ENCODE data around the gene DDX52. TPM values are rescaled to one million over a fixed set of nuclear protein-coding genes. Genes with fewer than 3 reads are reported as not detected.
A peak's percentile ranks its signal among the peaks of the same experiment; 100 is the strongest.
"Not testable (repeated sequence)": the region's sequence is repeated elsewhere in the genome, so short reads cannot be mapped to it uniquely, and the experiment has no call there.

The DDX52 gene
- total RNA-seq, 1 donor, result 30.0 TPM

DNA sequence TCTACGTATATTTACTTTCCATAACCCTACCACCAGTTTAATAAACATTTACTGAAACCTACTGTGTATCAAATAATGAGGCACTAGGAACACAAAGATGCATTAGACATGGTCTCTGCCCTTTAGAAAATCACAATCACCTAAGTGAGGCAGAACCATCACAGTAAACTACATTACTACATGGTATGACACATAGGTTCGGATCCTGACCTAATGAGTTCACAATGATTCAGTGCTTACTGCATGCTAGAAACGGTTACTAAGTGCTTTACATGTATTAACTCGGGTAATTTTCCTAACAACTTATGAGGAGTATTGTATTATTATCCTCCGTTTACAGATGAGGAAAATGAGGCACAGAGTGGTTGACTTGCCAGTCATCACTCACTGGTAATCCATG lies 28.9 kb downstream of the DDX52 start:
- Histone ChIP-seq H3K4me1 (ENCODE audit: insufficient read depth, low read length) (peaks cover 7% of the 10 kb centered on the region), H3K4me3 (ENCODE audit: low read length) (no peak overlapping the region), H3K9me3 (ENCODE audit: low read depth, low read length) (no peaks in the 10 kb centered on the region), H3K27me3 (ENCODE audit: insufficient read depth, low read length) (no peaks in the 10 kb centered on the region)

DNA sequence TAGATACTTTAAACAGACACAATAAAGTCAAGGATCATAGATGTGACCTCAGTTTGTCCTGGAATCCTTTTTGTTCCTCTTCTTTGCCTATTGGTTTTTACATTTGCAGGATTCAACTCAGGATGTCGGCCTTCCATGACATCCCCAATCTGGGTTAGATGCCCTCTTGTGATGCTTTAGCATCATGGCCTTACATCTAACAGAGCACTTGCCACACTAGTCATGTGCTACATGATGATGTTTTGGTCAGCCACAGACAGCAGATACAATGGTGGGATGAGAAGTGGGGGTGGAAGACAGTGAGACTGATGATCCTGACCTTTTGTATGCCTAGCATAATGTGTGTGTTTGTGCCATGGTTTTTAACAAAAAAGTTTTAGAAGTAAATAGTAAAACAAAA lies 32.3 kb downstream of the DDX52 start:
- no peak overlapping the region for H3K4me3 ChIP-seq (ENCODE audit: low read length)
- peaks cover 26% of the 10 kb centered on the region for H3K4me1 ChIP-seq (ENCODE audit: insufficient read depth, low read length)
- no peaks in the 10 kb centered on the region for H3K9me3 ChIP-seq (ENCODE audit: low read depth, low read length)
- H3K27me3 ChIP-seq (ENCODE audit: insufficient read depth, low read length), result no peaks in the 10 kb centered on the region

DNA sequence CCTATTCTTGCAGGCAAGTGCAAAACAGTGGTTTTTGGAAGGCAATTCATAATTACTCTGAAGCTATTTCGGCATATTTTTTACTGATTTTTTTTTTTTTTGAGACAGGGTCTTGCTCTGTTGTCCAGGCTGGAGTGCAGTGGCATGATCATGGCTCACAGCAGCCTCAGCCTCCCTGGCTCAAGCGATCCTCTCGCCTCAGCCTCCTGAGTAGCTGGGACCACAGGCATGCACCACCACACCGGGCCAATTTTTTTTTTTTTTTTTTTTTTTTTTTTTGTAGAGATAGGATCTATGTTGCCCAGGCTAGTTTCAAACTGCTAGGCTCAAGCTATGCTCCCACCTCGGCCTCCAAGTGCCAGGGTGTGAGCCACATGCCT lies 33.2 kb downstream of the DDX52 start:
- not testable (repeated sequence) for H3K9me3 ChIP-seq (ENCODE audit: low read depth, low read length); H3K27me3 ChIP-seq (ENCODE audit: insufficient read depth, low read length)
- Histone ChIP-seq H3K4me3 (ENCODE audit: low read length) (peak overlapping the region; percentile 91), H3K4me1 (ENCODE audit: insufficient read depth, low read length) (peaks cover 32% of the 10 kb centered on the region)

DNA sequence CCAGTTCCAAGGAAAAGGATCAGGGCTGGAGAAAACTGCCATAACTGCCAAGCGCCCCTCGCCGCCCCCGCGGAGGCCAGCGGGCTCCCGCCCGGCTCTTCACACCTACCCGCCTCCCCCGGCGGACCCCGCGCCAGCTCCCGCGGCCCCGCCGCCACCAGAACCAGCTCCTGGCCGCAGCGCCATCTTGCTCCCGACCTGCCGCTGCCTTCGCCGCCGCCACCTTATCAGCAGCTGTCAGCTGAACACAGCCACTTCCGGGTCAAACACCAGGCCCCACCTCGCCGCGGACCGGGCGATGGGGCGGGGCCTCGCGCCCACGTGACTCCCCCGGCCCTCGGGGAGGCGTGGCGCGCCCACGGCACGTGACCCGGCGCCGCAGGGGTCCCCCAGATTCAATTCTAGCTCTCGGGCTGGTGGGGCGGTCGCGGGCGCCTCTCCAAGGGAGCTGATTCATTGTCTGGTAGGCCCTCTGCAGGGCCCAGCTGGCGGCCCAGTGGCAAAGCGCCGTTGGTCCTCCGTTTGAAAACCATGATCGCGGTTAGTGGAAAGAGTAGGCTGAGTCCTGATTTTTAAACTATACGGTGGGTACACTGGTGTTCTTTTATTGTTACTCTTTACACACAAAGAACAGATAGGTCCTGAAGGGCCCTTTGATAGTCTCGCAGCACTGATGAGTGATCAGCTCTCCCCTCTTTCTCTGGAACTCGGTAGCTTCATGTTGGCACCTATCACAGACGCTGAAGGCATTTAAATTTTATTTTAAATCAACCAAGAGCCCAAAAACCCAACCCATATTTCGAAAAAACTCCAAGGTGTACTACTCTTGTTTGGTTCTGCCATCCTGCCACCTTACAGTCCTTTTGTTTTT lies 33.8 kb downstream of the DDX52 start, which contains the start of gene SYNRG:
SYNRG (minus strand) TSS at position 249 of the 871 bp plus-strand sequence; CDS start at position 186, 63 bp downstream.
- H3K4me1 ChIP-seq (ENCODE audit: insufficient read depth, low read length), result peaks cover 36% of the 10 kb centered on the region
- no peaks in the 10 kb centered on the region for H3K27me3 ChIP-seq (ENCODE audit: insufficient read depth, low read length)

DNA sequence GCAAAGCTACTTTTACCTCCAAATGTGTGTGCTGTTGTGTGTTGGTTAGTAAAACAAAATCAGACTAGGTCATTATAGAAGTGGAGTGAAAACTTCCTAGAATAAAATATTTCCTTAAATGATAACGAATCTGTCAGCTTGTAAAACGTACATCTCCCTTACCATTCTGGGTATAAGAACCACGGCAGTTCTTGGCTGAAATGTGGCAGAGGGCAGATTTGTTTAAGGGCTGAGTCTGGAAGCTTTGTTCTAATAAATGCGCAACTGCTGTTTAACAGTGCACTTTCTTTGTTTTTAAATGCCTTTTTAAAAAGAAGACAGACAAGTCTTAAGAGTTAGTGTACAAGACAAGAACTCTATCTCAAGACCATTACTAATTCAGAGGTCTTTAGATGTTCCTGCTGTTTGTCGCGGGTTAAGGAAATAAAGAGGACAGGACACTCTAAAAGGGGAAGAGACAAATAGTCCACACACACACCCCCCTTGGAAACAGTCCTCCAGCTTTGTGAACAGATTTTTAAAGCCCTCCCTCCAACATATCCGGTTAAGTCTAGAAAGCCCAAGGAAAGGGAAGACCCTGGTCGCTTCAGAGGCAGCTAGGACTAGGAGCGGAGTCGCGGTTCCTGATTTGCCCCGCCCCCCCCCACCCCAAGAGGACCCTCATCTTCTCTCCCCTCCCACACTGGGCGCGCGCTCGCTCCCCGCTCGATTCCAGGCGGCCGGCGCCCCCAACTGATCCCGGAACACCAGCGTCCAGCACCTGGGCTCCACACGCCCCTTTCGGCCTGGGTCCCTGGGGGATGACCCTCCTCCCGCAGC lies 34.7 kb downstream of the DDX52 start:
- Histone ChIP-seq H3K27me3 (ENCODE audit: insufficient read depth, low read length) (no peaks in the 10 kb centered on the region), H3K9me3 (ENCODE audit: low read depth, low read length) (no peaks in the 10 kb centered on the region), H3K4me3 (ENCODE audit: low read length) (peak overlapping the region; percentile 91), H3K4me1 (ENCODE audit: insufficient read depth, low read length) (peaks cover 44% of the 10 kb centered on the region)

More for the DNA sequence above, 33.8 kb downstream of the DDX52 start, which contains the start of gene SYNRG:
- no peaks in the 10 kb centered on the region for H3K9me3 ChIP-seq (ENCODE audit: low read depth, low read length)
- H3K4me3 ChIP-seq (ENCODE audit: low read length), result peak within 1 kb of the TSS; percentile 91

DNA sequence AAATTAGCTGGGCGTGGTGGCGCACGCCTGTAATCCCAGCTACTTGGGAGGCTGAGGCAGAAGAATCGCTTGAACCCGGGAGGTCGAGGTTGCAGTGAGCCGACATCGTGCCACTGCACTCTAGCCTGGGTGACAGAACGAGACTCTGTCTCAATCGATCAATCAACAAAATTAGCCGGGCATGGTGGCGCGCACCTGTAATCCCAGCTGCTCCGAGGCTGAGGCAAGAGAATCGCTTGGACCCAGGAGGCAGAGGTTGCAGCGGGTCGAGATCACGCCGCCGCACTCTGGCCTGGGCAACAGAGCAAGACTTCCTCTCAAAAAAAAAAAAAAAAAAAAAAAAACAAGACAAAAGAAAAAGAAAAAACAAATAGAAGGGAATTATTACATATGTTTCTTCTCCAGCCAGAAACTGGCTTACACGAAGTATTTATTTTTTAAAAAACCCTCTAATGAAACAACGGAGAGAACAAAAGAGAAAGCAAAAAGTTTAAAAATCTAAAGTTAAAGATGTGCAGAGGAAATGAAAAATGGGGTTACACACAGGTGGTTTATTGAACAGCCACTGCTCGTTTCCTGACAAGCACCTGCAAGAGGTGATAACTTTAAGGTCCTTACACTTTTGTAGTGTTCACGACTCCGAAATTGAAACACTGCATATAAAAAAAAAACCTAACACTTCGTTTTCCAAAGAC lies 35.5 kb downstream of the DDX52 start:
- Histone ChIP-seq H3K9me3 (ENCODE audit: low read depth, low read length) (no peaks in the 10 kb centered on the region), H3K4me1 (ENCODE audit: insufficient read depth, low read length) (peaks cover 51% of the 10 kb centered on the region), H3K4me3 (ENCODE audit: low read length) (peak overlapping the region; percentile 91), H3K27me3 (ENCODE audit: insufficient read depth, low read length) (no peaks in the 10 kb centered on the region)

DNA sequence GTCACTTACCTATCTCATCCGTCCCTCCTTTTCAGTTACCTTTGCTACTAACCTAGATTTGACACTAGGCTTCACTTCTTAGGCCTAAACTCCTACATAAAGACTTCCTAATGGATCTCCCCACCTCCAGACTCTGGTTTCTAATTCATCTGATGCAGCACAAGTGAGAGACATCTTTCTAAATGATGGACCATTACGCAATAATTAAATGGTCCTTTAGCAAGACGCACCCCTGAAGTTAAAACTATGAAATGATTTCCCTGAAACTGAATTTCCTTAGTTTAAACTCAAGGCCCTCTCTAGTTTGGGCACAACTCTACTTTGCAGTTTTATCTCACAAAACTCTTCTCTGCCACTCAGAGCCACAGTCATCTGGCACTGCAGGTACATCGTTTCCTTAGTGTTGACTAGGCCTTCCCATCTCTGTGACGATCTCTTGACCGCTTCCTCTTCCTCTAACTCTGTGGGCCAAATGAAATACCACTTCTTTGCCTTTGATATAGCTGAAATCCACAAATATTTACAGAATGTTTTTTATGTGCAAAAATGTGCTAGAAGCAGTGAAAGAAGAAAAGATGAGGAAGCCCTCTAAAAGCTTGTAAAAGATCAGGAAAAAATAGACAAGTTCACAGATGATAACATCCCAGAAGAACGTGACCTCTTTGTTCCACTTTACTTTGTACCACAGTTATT lies 37.3 kb downstream of the DDX52 start:
- H3K27me3 ChIP-seq (ENCODE audit: insufficient read depth, low read length), result no peaks in the 10 kb centered on the region
- peaks cover 53% of the 10 kb centered on the region for H3K4me1 ChIP-seq (ENCODE audit: insufficient read depth, low read length)
- peak overlapping the region; percentile 5 for H3K4me3 ChIP-seq (ENCODE audit: low read length)
- H3K9me3 ChIP-seq (ENCODE audit: low read depth, low read length), result no peaks in the 10 kb centered on the region

DNA sequence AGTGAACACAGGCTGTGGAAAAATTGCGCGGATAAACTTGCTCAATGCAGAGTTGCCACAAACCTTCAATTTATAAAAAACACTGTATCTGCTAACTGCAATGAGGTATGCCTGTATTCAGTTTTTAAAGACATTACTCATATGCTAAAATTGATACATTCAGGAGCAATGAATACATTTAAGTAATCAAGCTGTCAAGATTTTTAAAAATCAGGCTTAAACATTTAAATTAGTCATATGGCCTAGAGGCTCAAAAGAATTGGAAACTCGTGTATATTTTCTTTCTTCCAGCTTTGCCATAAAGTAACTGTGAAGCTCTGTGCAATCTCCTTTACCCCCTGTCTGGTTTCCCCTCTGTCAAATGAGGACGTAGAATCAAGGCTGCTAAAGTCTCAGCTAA lies 38.2 kb downstream of the DDX52 start:
- peaks cover 52% of the 10 kb centered on the region for H3K4me1 ChIP-seq (ENCODE audit: insufficient read depth, low read length)
- no peak overlapping the region for H3K4me3 ChIP-seq (ENCODE audit: low read length)

DNA sequence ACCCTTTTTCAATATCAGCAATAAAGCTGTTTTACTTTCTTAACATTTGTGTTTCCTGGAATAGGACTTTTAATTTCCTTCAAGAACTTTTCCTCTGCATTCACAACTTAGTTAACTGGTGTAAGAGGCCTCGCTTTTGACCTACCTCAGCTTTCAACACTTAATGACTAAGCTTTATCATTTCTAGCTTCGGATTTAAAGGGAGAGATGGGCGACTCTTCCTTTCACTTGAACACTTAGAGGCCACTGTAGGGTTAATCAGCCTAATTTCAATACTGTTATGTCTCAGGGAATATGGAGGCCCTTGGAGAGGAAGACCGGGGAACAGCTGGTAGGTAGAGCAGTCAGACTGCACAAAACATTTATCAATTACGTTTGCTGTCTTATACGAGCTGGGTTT lies 38.7 kb downstream of the DDX52 start:
- no peaks in the 10 kb centered on the region for H3K9me3 ChIP-seq (ENCODE audit: low read depth, low read length)
- H3K4me1 ChIP-seq (ENCODE audit: insufficient read depth, low read length), result peaks cover 47% of the 10 kb centered on the region
- H3K4me3 ChIP-seq (ENCODE audit: low read length), result no peak overlapping the region
- H3K27me3 ChIP-seq (ENCODE audit: insufficient read depth, low read length), result no peaks in the 10 kb centered on the region

More for the DNA sequence above, 38.2 kb downstream of the DDX52 start:
- Histone ChIP-seq H3K9me3 (ENCODE audit: low read depth, low read length) (no peaks in the 10 kb centered on the region), H3K27me3 (ENCODE audit: insufficient read depth, low read length) (no peaks in the 10 kb centered on the region)

DNA sequence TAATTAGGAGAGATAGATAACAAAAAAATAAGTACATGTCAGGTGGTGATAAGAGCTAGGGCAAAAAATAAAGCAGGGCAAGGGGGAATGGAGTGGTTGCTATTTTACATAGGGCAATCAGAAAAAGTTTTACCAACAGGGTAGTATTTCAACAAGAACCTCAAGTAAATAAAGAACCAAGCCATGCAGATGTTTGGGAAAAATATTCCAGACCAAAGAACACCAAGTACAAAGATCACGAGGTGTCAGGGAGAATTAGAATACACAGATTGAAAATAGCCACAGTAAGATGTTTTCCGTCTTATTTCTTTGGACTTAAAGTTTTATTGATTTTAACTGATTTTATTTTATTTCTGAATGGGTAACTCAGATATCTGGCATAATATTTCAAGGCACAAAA lies 45.1 kb downstream of the DDX52 start:
- Histone ChIP-seq H3K9me3 (ENCODE audit: low read depth, low read length) (no peaks in the 10 kb centered on the region), H3K4me3 (ENCODE audit: low read length) (no peak overlapping the region), H3K4me1 (ENCODE audit: insufficient read depth, low read length) (peaks cover 6% of the 10 kb centered on the region), H3K27me3 (ENCODE audit: insufficient read depth, low read length) (no peaks in the 10 kb centered on the region)

DNA sequence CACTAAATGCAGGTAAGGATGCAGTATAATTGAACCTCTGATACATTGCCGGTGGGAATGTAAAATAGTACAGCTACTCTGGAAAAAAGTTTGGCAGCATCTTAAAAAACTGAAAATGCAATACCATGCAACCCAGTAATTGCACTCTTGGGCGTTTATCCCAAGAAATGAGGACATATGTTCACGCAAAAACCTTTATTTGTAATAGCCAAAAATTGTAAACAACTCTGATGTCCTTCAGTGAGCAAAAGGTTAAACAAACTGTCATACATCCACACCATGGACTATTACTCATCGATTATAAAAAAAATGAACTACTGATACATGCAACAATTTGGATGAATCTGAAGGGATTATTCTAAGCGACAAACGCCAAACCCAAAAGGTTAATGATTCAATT lies 51.0 kb downstream of the DDX52 start:
- no peak overlapping the region for H3K4me3 ChIP-seq (ENCODE audit: low read length)
- no peaks in the 10 kb centered on the region for H3K27me3 ChIP-seq (ENCODE audit: insufficient read depth, low read length)
- no peaks in the 10 kb centered on the region for H3K9me3 ChIP-seq (ENCODE audit: low read depth, low read length)
- H3K4me1 ChIP-seq (ENCODE audit: insufficient read depth, low read length), result peaks cover 6% of the 10 kb centered on the region

DNA sequence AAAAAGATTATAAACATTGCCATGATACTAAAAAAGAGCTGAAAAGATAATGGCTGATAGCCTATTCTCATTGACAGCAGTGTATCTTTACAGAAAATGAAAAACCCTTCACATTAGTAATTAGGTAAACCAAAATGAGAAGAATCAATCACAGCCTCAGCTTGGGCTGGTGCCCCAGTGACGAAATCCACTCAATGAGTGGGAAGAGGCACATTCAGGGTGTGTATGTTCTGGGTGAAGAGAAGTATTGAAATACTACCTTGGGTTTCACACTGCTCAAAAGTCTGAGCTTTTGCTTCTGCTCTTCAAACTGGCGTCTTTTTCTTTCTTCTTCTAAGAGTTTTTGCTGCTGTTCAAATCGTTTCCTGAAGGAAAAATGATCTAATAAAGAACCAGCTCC lies 58.2 kb downstream of the DDX52 start:
- no peaks in the 10 kb centered on the region for H3K9me3 ChIP-seq (ENCODE audit: low read depth, low read length)

DNA sequence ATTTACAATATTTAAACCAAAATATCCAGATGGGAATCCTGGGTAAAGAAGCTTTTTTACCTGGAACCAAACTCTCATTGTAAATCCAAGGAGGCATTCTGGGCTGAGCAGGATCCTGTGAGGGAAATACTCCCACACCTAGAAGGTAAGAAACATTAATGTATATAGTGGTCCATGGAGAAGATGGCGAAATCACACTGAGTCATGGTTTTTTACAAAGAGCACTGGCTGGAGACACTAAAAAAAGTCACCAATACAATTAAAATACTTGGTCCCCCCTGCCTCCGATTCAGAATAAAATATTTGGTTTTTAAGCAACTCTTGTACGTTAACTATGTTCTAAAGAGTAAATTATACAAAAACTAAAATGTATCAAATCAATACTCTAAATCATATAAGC lies 67.0 kb downstream of the DDX52 start:
- no peak overlapping the region for H3K4me3 ChIP-seq (ENCODE audit: low read length)
- H3K27me3 ChIP-seq (ENCODE audit: insufficient read depth, low read length), result no peaks in the 10 kb centered on the region
- peaks cover 7% of the 10 kb centered on the region for H3K9me3 ChIP-seq (ENCODE audit: low read depth, low read length)
- H3K4me1 ChIP-seq (ENCODE audit: insufficient read depth, low read length), result no peaks in the 10 kb centered on the region

More for the DNA sequence above, 58.2 kb downstream of the DDX52 start:
- no peak overlapping the region for H3K4me3 ChIP-seq (ENCODE audit: low read length)
- H3K27me3 ChIP-seq (ENCODE audit: insufficient read depth, low read length), result no peaks in the 10 kb centered on the region
- H3K4me1 ChIP-seq (ENCODE audit: insufficient read depth, low read length), result peaks cover 4% of the 10 kb centered on the region

DNA sequence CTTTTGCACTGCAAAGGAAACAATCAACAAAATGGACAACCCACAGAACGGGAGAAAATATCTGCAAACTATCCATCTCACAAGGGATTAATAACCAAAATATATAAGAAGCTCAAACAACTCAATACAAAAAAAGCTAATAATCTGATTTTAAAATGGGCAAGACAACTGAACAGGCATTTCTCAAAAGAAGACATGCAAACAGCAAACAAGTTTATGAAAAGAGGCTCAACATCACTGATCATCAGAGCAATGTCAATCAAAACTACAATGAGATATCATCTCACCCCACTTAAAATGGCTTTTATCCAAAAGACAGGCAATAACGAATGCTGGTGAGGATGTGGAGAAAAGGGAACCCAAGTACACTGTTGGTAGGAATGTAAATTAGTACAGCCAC lies 68.8 kb downstream of the DDX52 start:
- Histone ChIP-seq H3K4me3 (ENCODE audit: low read length) (no peak overlapping the region), H3K27me3 (ENCODE audit: insufficient read depth, low read length) (no peaks in the 10 kb centered on the region), H3K4me1 (ENCODE audit: insufficient read depth, low read length) (no peaks in the 10 kb centered on the region), H3K9me3 (ENCODE audit: low read depth, low read length) (peaks cover 7% of the 10 kb centered on the region)

Data from mononuclear cell (primary cell).